Measurements from ENCODE around the gene IFI44.

The IFI44 gene

DNA sequence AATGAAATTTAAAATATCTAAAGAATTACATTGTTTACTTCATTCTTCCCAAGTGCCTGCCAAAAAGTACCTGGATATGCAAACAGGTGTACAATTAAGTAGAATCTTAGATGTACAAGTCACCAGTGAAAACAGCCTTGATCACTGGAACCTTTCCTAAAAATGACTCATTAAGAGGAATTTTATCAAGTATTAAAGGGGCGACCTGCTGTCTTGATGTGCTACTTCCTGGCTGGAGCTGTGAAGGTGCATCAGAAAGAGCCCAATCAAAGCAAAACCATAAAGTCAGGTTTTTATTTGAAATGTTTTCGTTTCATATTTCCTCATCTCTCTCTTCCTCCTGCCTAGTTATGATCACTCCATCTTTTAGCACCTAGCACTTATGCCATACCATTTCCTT lies 33.4 kb downstream of the IFI44 start:
- no peaks in the 10 kb centered on the region for H3K4me1 ChIP-seq (ENCODE audit: control insufficient read depth, insufficient read depth, low read length)
- H3K4me3 ChIP-seq (ENCODE audit: low read length): no peak overlapping the region
- H3K9ac ChIP-seq (ENCODE audit: low read length): no peak overlapping the region
- H3K27me3 ChIP-seq (ENCODE audit: control insufficient read depth, insufficient read depth, low read length): no peaks in the 10 kb centered on the region
- no peaks in the 10 kb centered on the region for H3K36me3 ChIP-seq (ENCODE audit: control insufficient read depth, insufficient read depth, low read length)
- no peaks in the 10 kb centered on the region for H3K9me3 ChIP-seq (ENCODE audit: control insufficient read depth, low read length)

DNA sequence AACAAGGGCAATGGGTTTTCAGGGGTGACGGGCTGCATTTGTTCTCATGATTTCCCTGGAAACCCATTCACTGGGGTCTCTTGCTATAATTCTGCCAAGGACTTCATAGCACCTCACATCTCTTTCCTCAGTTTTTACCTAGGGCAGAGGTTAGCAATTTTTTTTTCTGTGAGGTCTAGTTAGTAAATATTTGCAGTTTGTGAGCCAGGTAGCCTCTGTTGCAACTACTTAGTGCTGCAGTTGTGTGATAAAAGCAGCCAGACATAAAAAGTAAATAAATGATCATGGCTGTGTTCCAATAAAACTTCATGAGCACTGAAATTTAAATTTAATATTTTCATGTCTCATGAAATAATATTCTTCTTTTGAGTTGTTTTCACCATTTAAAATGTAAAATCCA lies 37.7 kb downstream of the IFI44 start:
- Histone ChIP-seq H3K9ac (ENCODE audit: low read length) (no peak overlapping the region), H3K27me3 (ENCODE audit: control insufficient read depth, insufficient read depth, low read length) (no peaks in the 10 kb centered on the region), H3K36me3 (ENCODE audit: control insufficient read depth, insufficient read depth, low read length) (no peaks in the 10 kb centered on the region), H3K4me3 (ENCODE audit: low read length) (no peak overlapping the region), H3K9me3 (ENCODE audit: control insufficient read depth, low read length) (no peaks in the 10 kb centered on the region), H3K4me1 (ENCODE audit: control insufficient read depth, insufficient read depth, low read length) (no peaks in the 10 kb centered on the region)

- Histone ChIP-seq H3K9ac (ENCODE audit: low read length) (no peak overlapping the region), H3K9me3 (ENCODE audit: control insufficient read depth, low read length) (no peaks in the 10 kb centered on the region), H3K4me1 (ENCODE audit: control insufficient read depth, insufficient read depth, low read length) (no peaks in the 10 kb centered on the region), H3K27me3 (ENCODE audit: control insufficient read depth, insufficient read depth, low read length) (no peaks in the 10 kb centered on the region), H3K36me3 (ENCODE audit: control insufficient read depth, insufficient read depth, low read length) (no peaks in the 10 kb centered on the region), H3K4me3 (ENCODE audit: low read length) (no peak overlapping the region)
These were observed 38.3 kb downstream of the IFI44 start for GRCh38 chr1:78687914-78688313.

DNA sequence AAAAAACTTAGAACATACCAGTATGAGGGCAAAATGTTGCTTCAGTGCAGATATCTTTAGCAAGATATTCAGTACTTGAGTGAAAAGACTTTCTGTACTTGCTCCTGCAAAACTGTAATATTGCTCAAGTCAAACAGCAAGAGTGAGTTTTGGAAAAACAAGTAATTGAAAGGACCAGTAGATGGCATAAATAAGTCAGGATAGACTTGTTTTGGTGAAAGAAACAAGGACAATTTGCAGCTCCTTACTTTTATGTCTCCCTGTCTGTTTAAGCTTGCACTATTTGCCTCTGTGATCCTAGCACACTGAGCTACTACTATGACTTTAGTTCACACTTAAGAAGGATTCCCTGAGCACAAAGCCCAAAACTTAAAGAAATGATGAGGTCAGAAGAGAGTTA lies 39.1 kb downstream of the IFI44 start:
- H3K4me3 ChIP-seq (ENCODE audit: low read length): no peak overlapping the region
- H3K9ac ChIP-seq (ENCODE audit: low read length): no peak overlapping the region
- H3K4me1 ChIP-seq (ENCODE audit: control insufficient read depth, insufficient read depth, low read length): no peaks in the 10 kb centered on the region
- H3K9me3 ChIP-seq (ENCODE audit: control insufficient read depth, low read length): no peaks in the 10 kb centered on the region
- no peaks in the 10 kb centered on the region for H3K27me3 ChIP-seq (ENCODE audit: control insufficient read depth, insufficient read depth, low read length)
- no peaks in the 10 kb centered on the region for H3K36me3 ChIP-seq (ENCODE audit: control insufficient read depth, insufficient read depth, low read length)

GRCh38 chr1:78690516-78690915 lies 40.9 kb downstream of the IFI44 start:
- Histone ChIP-seq H3K9ac (ENCODE audit: low read length) (no peak overlapping the region), H3K27me3 (ENCODE audit: control insufficient read depth, insufficient read depth, low read length) (no peaks in the 10 kb centered on the region), H3K4me1 (ENCODE audit: control insufficient read depth, insufficient read depth, low read length) (no peaks in the 10 kb centered on the region), H3K36me3 (ENCODE audit: control insufficient read depth, insufficient read depth, low read length) (no peaks in the 10 kb centered on the region), H3K4me3 (ENCODE audit: low read length) (no peak overlapping the region), H3K9me3 (ENCODE audit: control insufficient read depth, low read length) (no peaks in the 10 kb centered on the region)

- no peaks in the 10 kb centered on the region for H3K9me3 ChIP-seq (ENCODE audit: control insufficient read depth, low read length)
- H3K36me3 ChIP-seq (ENCODE audit: control insufficient read depth, insufficient read depth, low read length): no peaks in the 10 kb centered on the region
These were observed 42.5 kb downstream of the IFI44 start for GRCh38 chr1:78691995-78692747.

GRCh38 chr1:78699813-78700212 lies 50.2 kb downstream of the IFI44 start:
- H3K4me3 ChIP-seq (ENCODE audit: low read length): no peak overlapping the region
- no peaks in the 10 kb centered on the region for H3K4me1 ChIP-seq (ENCODE audit: control insufficient read depth, insufficient read depth, low read length)
- no peak overlapping the region for H3K9ac ChIP-seq (ENCODE audit: low read length)
- H3K27me3 ChIP-seq (ENCODE audit: control insufficient read depth, insufficient read depth, low read length): no peaks in the 10 kb centered on the region
- no peaks in the 10 kb centered on the region for H3K9me3 ChIP-seq (ENCODE audit: control insufficient read depth, low read length)
- H3K36me3 ChIP-seq (ENCODE audit: control insufficient read depth, insufficient read depth, low read length): no peaks in the 10 kb centered on the region

More at GRCh38 chr1:78691995-78692747, 42.5 kb downstream of the IFI44 start:
- Histone ChIP-seq H3K27me3 (ENCODE audit: control insufficient read depth, insufficient read depth, low read length) (no peaks in the 10 kb centered on the region), H3K4me1 (ENCODE audit: control insufficient read depth, insufficient read depth, low read length) (no peaks in the 10 kb centered on the region), H3K4me3 (ENCODE audit: low read length) (no peak overlapping the region), H3K9ac (ENCODE audit: low read length) (no peak overlapping the region)

GRCh38 chr1:78702426-78702825 lies 52.8 kb downstream of the IFI44 start:
- Histone ChIP-seq H3K9me3 (ENCODE audit: control insufficient read depth, low read length) (no peaks in the 10 kb centered on the region), H3K4me1 (ENCODE audit: control insufficient read depth, insufficient read depth, low read length) (no peaks in the 10 kb centered on the region), H3K4me3 (ENCODE audit: low read length) (no peak overlapping the region), H3K9ac (ENCODE audit: low read length) (no peak overlapping the region), H3K27me3 (ENCODE audit: control insufficient read depth, insufficient read depth, low read length) (no peaks in the 10 kb centered on the region), H3K36me3 (ENCODE audit: control insufficient read depth, insufficient read depth, low read length) (no peaks in the 10 kb centered on the region)

- Histone ChIP-seq H3K9ac (ENCODE audit: low read length) (no peak overlapping the region), H3K4me1 (ENCODE audit: control insufficient read depth, insufficient read depth, low read length) (no peaks in the 10 kb centered on the region)
These were observed 54.2 kb downstream of the IFI44 start for GRCh38 chr1:78703806-78704205.

DNA sequence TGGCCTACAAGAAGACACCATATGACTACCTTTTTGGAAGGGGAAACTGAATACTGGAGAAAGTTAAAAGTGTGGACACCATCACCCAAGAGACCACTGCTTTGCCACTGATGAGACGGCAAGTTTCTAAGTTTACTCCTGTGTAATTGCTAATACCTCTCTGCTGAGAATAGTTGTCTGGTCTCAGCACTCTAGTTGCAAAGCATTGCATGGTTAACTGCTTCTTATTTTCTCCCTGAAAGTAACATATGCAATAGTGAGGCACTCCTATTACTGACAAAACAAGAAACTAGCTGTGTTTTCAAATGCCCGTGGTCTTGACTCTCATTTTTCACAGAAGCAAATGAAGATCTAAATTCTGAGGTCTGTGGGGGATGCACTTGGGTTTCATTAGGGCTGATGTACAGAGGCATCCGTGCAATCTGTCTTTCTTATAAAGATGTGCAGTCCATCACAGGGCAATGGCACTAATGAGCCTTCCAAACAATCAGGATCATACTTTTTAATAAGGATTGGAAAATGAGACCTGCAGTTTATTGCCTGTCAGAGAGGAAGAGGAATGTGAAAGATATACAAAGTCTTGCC lies 62.9 kb downstream of the IFI44 start:
- no peaks in the 10 kb centered on the region for H3K36me3 ChIP-seq (ENCODE audit: control insufficient read depth, insufficient read depth, low read length)
- H3K9me3 ChIP-seq (ENCODE audit: control insufficient read depth, low read length): no peaks in the 10 kb centered on the region
- H3K4me3 ChIP-seq (ENCODE audit: low read length): no peak overlapping the region
- H3K27me3 ChIP-seq (ENCODE audit: control insufficient read depth, insufficient read depth, low read length): no peaks in the 10 kb centered on the region
- no peaks in the 10 kb centered on the region for H3K4me1 ChIP-seq (ENCODE audit: control insufficient read depth, insufficient read depth, low read length)
- H3K9ac ChIP-seq (ENCODE audit: low read length): no peak overlapping the region

More at GRCh38 chr1:78703806-78704205, 54.2 kb downstream of the IFI44 start:
- H3K36me3 ChIP-seq (ENCODE audit: control insufficient read depth, insufficient read depth, low read length): no peaks in the 10 kb centered on the region
- H3K9me3 ChIP-seq (ENCODE audit: control insufficient read depth, low read length): no peaks in the 10 kb centered on the region
- no peaks in the 10 kb centered on the region for H3K27me3 ChIP-seq (ENCODE audit: control insufficient read depth, insufficient read depth, low read length)
- no peak overlapping the region for H3K4me3 ChIP-seq (ENCODE audit: low read length)

DNA sequence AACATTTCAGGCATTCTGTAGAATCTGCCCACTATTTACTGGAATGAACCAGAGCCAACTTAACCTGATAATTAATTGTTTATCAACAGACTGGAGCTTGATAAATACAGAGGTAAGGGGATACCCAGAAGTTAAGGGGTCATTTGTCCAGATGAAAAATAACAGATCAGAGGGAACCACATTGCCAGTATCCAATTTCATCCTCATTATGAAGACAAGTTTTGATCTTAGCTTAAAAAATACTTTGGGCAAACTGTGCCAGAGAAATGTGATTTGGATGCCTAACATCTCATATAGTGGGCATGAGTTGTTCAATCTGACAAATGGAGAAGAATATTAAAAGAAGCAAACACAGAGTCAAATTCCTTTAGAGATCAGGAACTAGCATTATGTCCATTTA lies 63.7 kb downstream of the IFI44 start:
- no peak overlapping the region for H3K9ac ChIP-seq (ENCODE audit: low read length)
- H3K27me3 ChIP-seq (ENCODE audit: control insufficient read depth, insufficient read depth, low read length): no peaks in the 10 kb centered on the region
- no peaks in the 10 kb centered on the region for H3K9me3 ChIP-seq (ENCODE audit: control insufficient read depth, low read length)
- H3K36me3 ChIP-seq (ENCODE audit: control insufficient read depth, insufficient read depth, low read length): no peaks in the 10 kb centered on the region
- no peak overlapping the region for H3K4me3 ChIP-seq (ENCODE audit: low read length)
- H3K4me1 ChIP-seq (ENCODE audit: control insufficient read depth, insufficient read depth, low read length): no peaks in the 10 kb centered on the region
